HG03558 (cell line): ENCODE results near the gene CRYBG3.

Experiments
- ATAC-seq: cut with Tn5 transposase; IDR thresholded peaks from one replicate; pipeline ENCODE4 v1.9.1; 2021; ENCODE audit warnings: moderate number of reproducible peaks; ENCODE audit not compliant: unreplicated experiment; ENCODE audit errors: extremely low read depth

The CRYBG3 gene

GRCh38 chr3:97821774-97822358 lies at the start of gene CRYBG3:
TSS of gene CRYBG3 (plus strand) at chr3:97822011. CDS start at chr3:97822207, 196 bp downstream.
- peak; percentile 97 for ATAC-seq

GRCh38 chr3:97772926-97773325 lies 48.9 kb upstream of the CRYBG3 start:
- ATAC-seq, result no peak

GRCh38 chr3:97778152-97778551 lies 43.7 kb upstream of the CRYBG3 start:
- ATAC-seq, result no peak

GRCh38 chr3:97793420-97794019 lies 28.3 kb upstream of the CRYBG3 start:
- peak; percentile 45 for ATAC-seq

- ATAC-seq, result no peak
Observed at GRCh38 chr3:97795951-97796350, 25.9 kb upstream of the CRYBG3 start.

GRCh38 chr3:97804471-97804870 lies 17.3 kb upstream of the CRYBG3 start:
- ATAC-seq, result no peak

- no peak for ATAC-seq
Observed at GRCh38 chr3:97810779-97811390, 10.9 kb upstream of the CRYBG3 start.

GRCh38 chr3:97815149-97815917 lies 6.5 kb upstream of the CRYBG3 start:
- no peak for ATAC-seq

- ATAC-seq, result no peak
Observed at GRCh38 chr3:97816811-97817210, 5.0 kb upstream of the CRYBG3 start.

- no peak for ATAC-seq
Observed at GRCh38 chr3:97817965-97818364, 3.8 kb upstream of the CRYBG3 start.

- ATAC-seq, result no peak
Observed at GRCh38 chr3:97820780-97821179, 1.0 kb upstream of the CRYBG3 start.

- ATAC-seq, result peak; percentile 23
Observed at GRCh38 chr3:97821287-97821773, 481 bp upstream of the CRYBG3 start.

- ATAC-seq, result peak; percentile 2
Observed at GRCh38 chr3:97822359-97822775, 556 bp downstream of the CRYBG3 start.

GRCh38 chr3:97823046-97824004 lies 1.5 kb downstream of the CRYBG3 start:
- no peak for ATAC-seq

- ATAC-seq, result no peak
Observed at GRCh38 chr3:97825101-97825500, 3.3 kb downstream of the CRYBG3 start.

- no peak for ATAC-seq
Observed at GRCh38 chr3:97827741-97828471, 6.1 kb downstream of the CRYBG3 start.

GRCh38 chr3:97829198-97829597 lies 7.4 kb downstream of the CRYBG3 start:
- no peak for ATAC-seq

- no peak for ATAC-seq
Observed at GRCh38 chr3:97830638-97831037, 8.8 kb downstream of the CRYBG3 start.

GRCh38 chr3:97831140-97831539 lies 9.3 kb downstream of the CRYBG3 start:
- ATAC-seq, result no peak
